HG02885 (cell line): ENCODE results near the gene ADAM12.

Experiments used
- ATAC-seq: cut with Tn5 transposase; IDR thresholded peaks from one replicate; pipeline ENCODE4 v1.9.1; 2021; ENCODE audit warnings: mild to moderate bottlenecking; ENCODE audit not compliant: unreplicated experiment, poor library complexity

Gene ADAM12

GRCh38 chr10:126158133-126158892 lies 230.0 kb downstream of the ADAM12 start:
- no peak for ATAC-seq

GRCh38 chr10:126157189-126157588 lies 231.1 kb downstream of the ADAM12 start:
- ATAC-seq = no peak

- no peak for ATAC-seq
These were observed 231.8 kb downstream of the ADAM12 start for GRCh38 chr10:126156503-126156902.

GRCh38 chr10:126156012-126156411 lies 232.3 kb downstream of the ADAM12 start:
- no peak for ATAC-seq

- no peak for ATAC-seq
These were observed 232.7 kb downstream of the ADAM12 start for GRCh38 chr10:126155528-126155927.

GRCh38 chr10:126153711-126154628 lies 234.3 kb downstream of the ADAM12 start:
- no peak for ATAC-seq

GRCh38 chr10:126147866-126148587 lies 240.2 kb downstream of the ADAM12 start:
- no peak for ATAC-seq

- ATAC-seq = no peak
These were observed 241.5 kb downstream of the ADAM12 start for GRCh38 chr10:126146771-126147170.

- ATAC-seq = no peak
These were observed 245.2 kb downstream of the ADAM12 start for GRCh38 chr10:126143117-126143516.

- no peak for ATAC-seq
These were observed 247.5 kb downstream of the ADAM12 start for GRCh38 chr10:126140746-126141273.

GRCh38 chr10:126137562-126138221 lies 250.6 kb downstream of the ADAM12 start:
- no peak for ATAC-seq

GRCh38 chr10:126135941-126136595 lies 252.2 kb downstream of the ADAM12 start:
- no peak for ATAC-seq

- ATAC-seq = no peak
These were observed 253.1 kb downstream of the ADAM12 start for GRCh38 chr10:126135177-126135576.

- no peak for ATAC-seq
These were observed 254.2 kb downstream of the ADAM12 start for GRCh38 chr10:126133906-126134656.

- ATAC-seq = no peak
These were observed 255.1 kb downstream of the ADAM12 start for GRCh38 chr10:126133082-126133620.

- ATAC-seq = no peak
These were observed 256.9 kb downstream of the ADAM12 start for GRCh38 chr10:126131341-126131740.

- no peak for ATAC-seq
These were observed 258.0 kb downstream of the ADAM12 start for GRCh38 chr10:126130271-126130710.

GRCh38 chr10:126129026-126129425 lies 259.3 kb downstream of the ADAM12 start:
- no peak for ATAC-seq
